ENCODE data around the gene MYO15A. TPM values are rescaled to one million over a fixed set of nuclear protein-coding genes. Genes with fewer than 3 reads are reported as not detected.

MYO15A gene
- total RNA-seq, 2 donors from 2014 or later = 0.65 to 1.4 TPM

DNA sequence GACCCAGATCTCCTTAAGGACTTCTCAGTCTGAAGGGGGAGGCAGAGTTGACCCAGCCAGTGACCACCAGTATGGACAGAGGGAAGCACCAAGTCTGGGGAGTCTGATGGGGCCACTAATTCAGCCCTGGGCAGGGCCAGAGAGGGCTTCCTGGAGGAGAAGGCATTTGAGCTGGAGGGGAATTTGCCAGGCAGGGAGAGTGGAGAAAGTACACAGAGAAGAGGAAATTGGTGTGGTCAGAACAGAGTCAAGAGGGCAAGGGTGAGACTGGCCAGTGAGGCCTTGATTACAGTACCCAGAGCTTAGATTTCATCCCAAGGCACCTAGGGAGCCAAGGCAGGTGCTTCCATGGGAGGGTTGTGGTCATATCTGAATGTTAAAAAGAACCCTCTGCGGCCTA, 36.3 kb downstream of the MYO15A start:
- no peaks in the 10 kb centered on the region for H3K36me3 Mint-ChIP-seq (ENCODE audit: low read depth)
- DNase-seq = no peak
- H3K4me3 Mint-ChIP-seq = no peak overlapping the region
- no peak overlapping the region for H3K27ac Mint-ChIP-seq
- H3K9me3 ChIP-seq (ENCODE audit: control insufficient read depth, low read length, poor library complexity, severe bottlenecking) = no peaks in the 10 kb centered on the region
- H3K4me1 Mint-ChIP-seq = peaks cover 4% of the 10 kb centered on the region
- H3K27me3 Mint-ChIP-seq = peaks cover 7% of the 10 kb centered on the region
- ATAC-seq = no peak

DNA sequence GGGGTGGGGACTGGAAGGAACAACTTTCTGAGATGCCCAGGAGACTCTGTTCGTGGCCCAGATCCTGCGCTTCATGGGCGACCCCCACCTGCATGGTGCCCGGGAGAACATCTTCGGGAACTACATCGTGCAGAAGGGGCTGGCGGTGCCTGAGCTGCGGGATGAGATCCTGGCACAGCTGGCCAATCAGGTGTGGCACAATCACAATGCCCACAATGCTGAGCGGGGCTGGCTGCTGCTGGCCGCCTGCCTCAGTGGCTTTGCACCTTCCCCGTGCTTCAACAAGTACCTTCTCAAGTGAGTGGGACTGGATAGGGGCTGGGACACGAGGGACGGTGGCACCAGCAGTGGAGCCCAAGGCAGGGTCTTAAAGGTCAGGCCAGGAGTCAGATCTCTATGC, 37.3 kb downstream of the MYO15A start:
- Mint-ChIP-seq H3K4me3 (no peak overlapping the region), H3K27ac (no peak overlapping the region), H3K36me3 (ENCODE audit: low read depth) (no peaks in the 10 kb centered on the region), H3K4me1 (peaks cover 4% of the 10 kb centered on the region), H3K27me3 (peaks cover 2% of the 10 kb centered on the region)
- no peaks in the 10 kb centered on the region for H3K9me3 ChIP-seq (ENCODE audit: control insufficient read depth, low read length, poor library complexity, severe bottlenecking)
- ATAC-seq = no peak
- no peak for DNase-seq

DNA sequence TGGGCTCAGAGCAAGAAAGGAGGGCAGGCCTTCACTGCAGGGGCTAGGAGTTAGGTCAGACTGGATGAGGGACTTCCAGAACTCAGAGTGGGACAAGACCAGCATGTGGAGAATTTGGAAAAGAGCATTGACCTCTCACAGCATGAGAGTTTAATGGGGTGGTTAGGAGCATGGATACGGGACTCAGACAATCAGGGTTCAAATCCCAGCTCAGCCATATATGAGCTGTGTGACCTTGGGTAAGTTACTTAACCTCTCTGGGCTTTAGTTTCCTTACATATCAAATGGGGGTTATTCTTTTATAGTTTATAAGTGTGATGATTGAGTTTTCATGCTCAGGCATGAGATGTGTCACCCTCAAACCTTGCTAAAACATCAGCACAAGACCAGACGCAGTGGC, 37.7 kb downstream of the MYO15A start:
- peaks cover 1% of the 10 kb centered on the region for H3K4me1 Mint-ChIP-seq
- no peak for DNase-seq
- H3K4me3 Mint-ChIP-seq = no peak overlapping the region
- H3K36me3 Mint-ChIP-seq (ENCODE audit: low read depth) = no peaks in the 10 kb centered on the region
- no peaks in the 10 kb centered on the region for H3K9me3 ChIP-seq (ENCODE audit: control insufficient read depth, low read length, poor library complexity, severe bottlenecking)
- H3K27ac Mint-ChIP-seq = no peak overlapping the region
- ATAC-seq = no peak
- H3K27me3 Mint-ChIP-seq = peaks cover 5% of the 10 kb centered on the region

DNA sequence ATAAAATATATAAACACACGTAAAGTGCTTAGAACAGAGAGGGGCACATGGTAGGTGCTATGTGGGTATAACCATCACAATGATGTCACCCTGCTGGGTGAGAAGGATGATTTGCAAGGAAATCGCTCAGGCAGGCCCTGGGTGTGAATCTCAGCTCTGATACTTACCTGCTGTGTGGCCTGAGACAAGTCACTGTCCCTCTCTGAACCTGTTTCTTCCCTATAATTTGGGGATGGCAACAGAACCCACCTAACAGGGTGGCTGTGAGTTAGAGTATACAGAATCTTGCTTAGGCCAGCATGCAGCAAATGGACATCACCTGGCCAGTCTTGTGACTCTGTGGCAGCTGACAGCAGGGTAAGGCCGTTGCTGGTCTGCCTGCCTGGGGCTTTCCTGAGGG, 38.4 kb downstream of the MYO15A start:
- no peaks in the 10 kb centered on the region for H3K9me3 ChIP-seq (ENCODE audit: control insufficient read depth, low read length, poor library complexity, severe bottlenecking)
- ATAC-seq (no peak), DNase-seq (no peak)
- H3K27ac Mint-ChIP-seq = no peak overlapping the region
- H3K4me3 Mint-ChIP-seq = no peak overlapping the region
- H3K27me3 Mint-ChIP-seq = peaks cover 5% of the 10 kb centered on the region
- H3K36me3 Mint-ChIP-seq (ENCODE audit: low read depth) = no peaks in the 10 kb centered on the region
- H3K4me1 Mint-ChIP-seq = no peaks in the 10 kb centered on the region

DNA sequence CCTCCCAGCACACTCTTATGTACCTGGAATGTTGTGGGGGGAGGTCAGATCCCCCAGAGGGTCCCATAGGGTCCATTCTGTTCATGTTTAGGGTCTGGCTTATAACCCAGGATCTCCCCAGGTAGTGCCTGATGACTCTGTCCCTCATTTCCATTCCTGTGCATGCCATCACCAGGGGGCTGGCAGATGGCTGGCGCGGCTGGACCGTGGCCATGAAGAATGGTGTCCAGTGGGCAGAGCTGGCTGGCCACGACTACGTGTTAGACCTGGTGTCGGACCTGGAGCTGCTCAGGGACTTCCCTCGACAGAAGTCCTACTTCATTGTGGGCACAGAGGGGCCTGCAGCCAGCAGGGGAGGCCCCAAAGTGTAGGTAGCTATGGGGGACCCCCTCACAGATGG, 40.0 kb downstream of the MYO15A start:
- DNase-seq = no peak
- H3K27ac Mint-ChIP-seq = no peak overlapping the region
- no peak overlapping the region for H3K4me3 Mint-ChIP-seq
- H3K4me1 Mint-ChIP-seq = peaks cover under 1% of the 10 kb centered on the region
- H3K9me3 ChIP-seq (ENCODE audit: control insufficient read depth, low read length, poor library complexity, severe bottlenecking) = no peaks in the 10 kb centered on the region
- ATAC-seq = no peak
- H3K36me3 Mint-ChIP-seq (ENCODE audit: low read depth) = no peaks in the 10 kb centered on the region
- H3K27me3 Mint-ChIP-seq = peaks cover 10% of the 10 kb centered on the region

DNA sequence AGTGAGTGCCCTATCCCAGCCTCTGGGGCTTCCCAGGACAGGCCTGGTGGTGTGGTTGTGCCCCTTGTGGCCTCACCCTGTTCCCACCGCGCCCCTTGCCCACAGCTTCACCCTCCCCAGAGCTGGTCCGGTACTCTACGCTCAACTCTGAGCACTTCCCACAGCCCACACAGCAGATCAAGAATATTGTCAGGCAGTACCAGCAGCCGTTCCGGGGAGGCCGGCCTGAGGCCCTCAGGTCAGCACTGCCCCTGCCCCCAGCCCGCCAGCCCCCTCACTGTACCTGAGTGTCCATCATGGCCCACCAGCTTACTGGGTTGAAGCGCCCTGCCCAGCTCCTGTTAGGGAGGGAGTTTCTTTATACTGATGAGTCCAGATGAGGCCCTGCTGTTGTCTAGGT, 42.7 kb downstream of the MYO15A start:
- no peaks in the 10 kb centered on the region for H3K9me3 ChIP-seq (ENCODE audit: control insufficient read depth, low read length, poor library complexity, severe bottlenecking)
- Mint-ChIP-seq H3K27ac (no peak overlapping the region), H3K36me3 (ENCODE audit: low read depth) (no peaks in the 10 kb centered on the region), H3K4me1 (peaks cover 6% of the 10 kb centered on the region), H3K27me3 (peaks cover 10% of the 10 kb centered on the region), H3K4me3 (no peak overlapping the region)
- DNase-seq (no peak), ATAC-seq (no peak)

DNA sequence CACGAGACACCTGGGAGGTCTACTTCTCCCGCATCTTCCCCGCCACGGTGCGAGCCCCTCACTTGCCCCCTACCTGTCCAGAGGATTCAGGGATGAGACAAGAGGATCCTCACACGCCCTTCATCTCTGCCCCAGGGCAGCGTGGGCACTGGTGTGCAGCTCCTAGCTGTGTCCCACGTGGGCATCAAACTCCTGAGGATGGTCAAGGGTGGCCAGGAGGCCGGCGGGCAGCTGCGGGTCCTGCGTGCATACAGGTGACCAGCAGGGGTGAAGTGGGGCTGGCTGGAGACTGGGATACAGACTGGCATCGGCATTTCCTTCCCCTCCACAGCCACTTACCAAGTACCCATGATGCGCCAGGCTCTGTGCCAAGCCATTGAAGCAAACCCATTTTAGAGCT, 46.6 kb downstream of the MYO15A start:
- H3K9me3 ChIP-seq (ENCODE audit: control insufficient read depth, low read length, poor library complexity, severe bottlenecking) = no peaks in the 10 kb centered on the region
- no peak for DNase-seq
- ATAC-seq = no peak
- Mint-ChIP-seq H3K4me1 (peaks cover 19% of the 10 kb centered on the region), H3K27me3 (peaks cover 10% of the 10 kb centered on the region), H3K27ac (no peak overlapping the region), H3K36me3 (ENCODE audit: low read depth) (no peaks in the 10 kb centered on the region), H3K4me3 (no peak overlapping the region)

DNA sequence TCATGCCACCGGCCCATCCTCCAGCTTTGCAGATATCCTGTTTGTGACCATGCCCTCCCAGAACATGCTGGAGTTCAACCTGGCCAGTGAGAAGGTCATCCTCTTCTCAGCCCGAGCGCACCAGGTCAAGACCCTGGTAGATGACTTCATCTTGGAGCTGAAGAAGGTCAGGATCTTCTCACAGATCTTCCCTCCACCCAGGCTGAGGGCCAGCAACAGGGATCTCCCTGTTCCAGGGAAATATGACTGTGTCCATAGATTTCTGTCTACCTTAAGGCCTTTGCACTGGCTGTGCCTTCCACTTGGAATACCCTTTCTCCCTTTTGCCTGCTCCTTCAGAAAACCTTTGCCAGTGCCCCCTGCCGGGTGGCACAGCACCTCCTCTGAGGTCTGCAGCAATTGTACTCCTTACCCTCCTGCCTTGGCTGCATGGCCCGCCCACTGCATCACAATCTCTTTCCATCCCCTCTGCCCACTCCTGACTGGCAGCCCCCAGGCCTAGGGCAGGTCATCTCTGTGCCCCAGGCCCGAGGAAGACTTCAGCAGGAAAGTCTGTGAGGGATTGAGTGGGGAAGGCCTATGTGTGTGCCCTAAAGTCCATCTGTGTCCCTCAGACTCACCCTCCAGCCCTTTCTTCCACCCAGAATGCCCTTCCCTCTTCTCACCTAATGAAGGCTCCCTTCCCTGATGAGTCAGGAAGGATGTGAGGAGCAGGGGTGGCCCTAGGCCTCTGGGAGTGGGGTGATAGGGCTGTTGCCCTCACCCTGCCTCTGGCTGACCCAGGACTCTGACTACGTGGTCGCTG, 47.8 kb downstream of the MYO15A start:
- Mint-ChIP-seq H3K27me3 (peaks cover 6% of the 10 kb centered on the region), H3K27ac (peak overlapping the region; percentile 37), H3K4me3 (no peak overlapping the region), H3K4me1 (peaks cover 19% of the 10 kb centered on the region), H3K36me3 (ENCODE audit: low read depth) (peaks cover under 1% of the 10 kb centered on the region)
- no peaks in the 10 kb centered on the region for H3K9me3 ChIP-seq (ENCODE audit: control insufficient read depth, low read length, poor library complexity, severe bottlenecking)
- DNase-seq (no peak), ATAC-seq (no peak)

DNA sequence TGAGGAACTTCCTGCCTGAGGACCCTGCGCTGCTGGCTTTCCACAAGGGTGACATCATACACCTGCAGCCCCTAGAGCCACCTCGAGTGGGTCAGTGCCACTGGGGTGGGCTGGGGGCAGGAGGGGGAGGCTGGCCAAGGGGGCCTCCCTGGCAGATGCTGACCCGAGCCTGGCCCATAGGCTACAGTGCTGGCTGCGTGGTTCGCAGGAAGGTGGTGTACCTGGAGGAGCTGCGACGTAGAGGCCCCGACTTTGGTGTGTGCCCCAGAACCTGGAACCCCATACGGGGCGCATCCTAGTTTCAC, 48.4 kb downstream of the MYO15A start:
- H3K27ac Mint-ChIP-seq = peak overlapping the region; percentile 37
- no peak for DNase-seq
- ATAC-seq = no peak
- peaks cover 10% of the 10 kb centered on the region for H3K27me3 Mint-ChIP-seq
- no peak overlapping the region for H3K4me3 Mint-ChIP-seq
- peaks cover 19% of the 10 kb centered on the region for H3K4me1 Mint-ChIP-seq
- no peaks in the 10 kb centered on the region for H3K9me3 ChIP-seq (ENCODE audit: control insufficient read depth, low read length, poor library complexity, severe bottlenecking)
- H3K36me3 Mint-ChIP-seq (ENCODE audit: low read depth) = peaks cover 3% of the 10 kb centered on the region

DNA sequence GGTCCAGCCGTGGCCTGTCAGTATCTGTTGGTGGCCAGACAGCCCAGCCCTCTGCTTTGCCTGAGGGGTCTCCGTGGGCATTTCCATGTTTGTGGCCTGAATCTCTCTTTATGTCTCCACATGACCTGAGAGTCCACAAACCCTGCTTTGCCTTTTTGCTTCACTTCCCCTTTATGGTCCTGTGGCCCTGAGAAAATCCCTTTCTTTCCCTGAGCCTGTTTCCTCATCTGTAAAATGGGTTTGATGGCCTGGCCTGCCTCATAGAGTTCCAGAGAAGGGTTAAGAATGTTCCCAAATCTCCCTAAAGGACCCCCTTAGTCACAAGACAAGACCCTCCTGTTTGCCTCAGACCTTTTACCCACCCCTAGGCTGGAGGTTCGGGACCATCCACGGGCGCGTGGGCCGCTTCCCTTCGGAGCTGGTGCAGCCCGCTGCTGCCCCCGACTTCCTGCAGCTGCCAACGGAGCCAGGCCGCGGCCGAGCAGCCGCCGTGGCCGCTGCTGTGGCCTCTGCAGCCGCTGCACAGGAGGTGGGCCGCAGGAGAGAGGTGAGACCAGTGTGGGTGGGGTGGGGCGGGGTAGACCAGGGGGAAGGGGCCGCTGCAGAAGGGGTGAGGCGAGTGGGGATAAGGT, 48.9 kb downstream of the MYO15A start:
- H3K9me3 ChIP-seq (ENCODE audit: control insufficient read depth, low read length, poor library complexity, severe bottlenecking) = no peaks in the 10 kb centered on the region
- peak overlapping the region; percentile 92 for H3K4me3 Mint-ChIP-seq
- no peak for ATAC-seq

DNA sequence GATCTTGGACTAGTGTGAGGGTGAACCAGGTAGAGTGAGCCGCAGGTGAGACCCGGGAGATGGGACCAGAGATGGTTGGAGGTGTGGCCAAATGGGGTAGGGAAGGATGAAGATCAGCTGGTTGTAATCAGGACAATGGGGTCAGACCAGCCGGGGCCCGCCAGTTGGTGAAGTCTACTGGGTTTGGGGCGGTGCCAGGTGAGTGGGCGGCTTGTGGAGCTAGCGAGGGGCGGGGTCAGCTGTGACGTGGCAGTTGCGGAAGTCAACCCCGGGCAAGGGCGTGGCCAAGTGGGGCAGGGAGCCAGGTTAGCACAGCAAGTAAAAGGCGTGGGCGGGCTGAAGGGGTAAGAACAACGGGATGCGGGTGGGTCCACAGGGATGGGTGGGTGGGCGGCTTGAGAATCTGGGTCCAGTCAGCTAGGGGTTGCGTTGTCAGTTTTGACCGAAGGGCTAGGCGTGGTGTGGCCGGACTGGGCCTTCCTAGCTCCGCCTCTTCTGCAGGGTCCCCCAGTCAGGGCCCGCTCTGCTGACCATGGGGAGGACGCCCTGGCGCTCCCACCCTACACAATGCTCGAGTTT, 49.6 kb downstream of the MYO15A start:
- DNase-seq = peak; percentile 88 to 92 (median 89)
- Mint-ChIP-seq H3K27me3 (peaks cover 5% of the 10 kb centered on the region), H3K4me3 (peak overlapping the region; percentile 92), H3K27ac (peak overlapping the region; percentile 51), H3K4me1 (peaks cover 19% of the 10 kb centered on the region), H3K36me3 (ENCODE audit: low read depth) (peaks cover 3% of the 10 kb centered on the region)
- peak; percentile 95 for ATAC-seq
- H3K9me3 ChIP-seq (ENCODE audit: control insufficient read depth, low read length, poor library complexity, severe bottlenecking) = no peaks in the 10 kb centered on the region

More for the DNA sequence above, 48.9 kb downstream of the MYO15A start:
- no peak for DNase-seq
- Mint-ChIP-seq H3K36me3 (ENCODE audit: low read depth) (peaks cover 3% of the 10 kb centered on the region), H3K27ac (peak overlapping the region; percentile 51), H3K27me3 (peaks cover 10% of the 10 kb centered on the region), H3K4me1 (peaks cover 19% of the 10 kb centered on the region)

DNA sequence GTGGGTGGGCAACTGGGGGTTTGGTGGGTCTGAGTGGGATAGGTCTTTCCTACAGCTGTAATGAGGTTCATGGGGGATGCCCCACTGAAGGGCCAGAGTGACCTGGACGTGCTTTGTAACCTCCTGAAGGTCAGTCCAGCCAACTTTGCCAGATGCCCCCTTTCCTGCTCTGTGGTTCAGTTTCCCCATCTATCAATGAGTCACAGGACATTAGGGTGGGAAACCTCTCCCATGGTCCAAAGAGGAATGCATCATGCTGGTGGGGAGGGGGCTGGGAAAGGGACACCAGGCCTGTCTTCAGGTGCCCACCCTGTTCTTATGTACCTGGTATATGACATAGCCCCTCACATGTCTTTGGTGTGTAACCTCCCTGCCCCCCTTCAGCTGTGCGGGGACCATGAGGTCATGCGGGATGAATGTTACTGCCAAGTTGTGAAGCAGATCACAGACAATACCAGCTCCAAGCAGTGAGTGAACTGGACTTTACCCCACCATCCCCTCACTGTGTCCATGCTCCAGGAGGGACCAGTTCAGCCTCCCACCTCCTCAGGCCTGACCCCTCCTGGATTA, 51.1 kb downstream of the MYO15A start:
- ATAC-seq = no peak
- Mint-ChIP-seq H3K36me3 (ENCODE audit: low read depth) (peaks cover 3% of the 10 kb centered on the region), H3K27me3 (peaks cover 5% of the 10 kb centered on the region), H3K27ac (peak overlapping the region; percentile 67), H3K4me3 (no peak overlapping the region), H3K4me1 (peaks cover 17% of the 10 kb centered on the region)
- no peaks in the 10 kb centered on the region for H3K9me3 ChIP-seq (ENCODE audit: control insufficient read depth, low read length, poor library complexity, severe bottlenecking)
- DNase-seq = no peak

DNA sequence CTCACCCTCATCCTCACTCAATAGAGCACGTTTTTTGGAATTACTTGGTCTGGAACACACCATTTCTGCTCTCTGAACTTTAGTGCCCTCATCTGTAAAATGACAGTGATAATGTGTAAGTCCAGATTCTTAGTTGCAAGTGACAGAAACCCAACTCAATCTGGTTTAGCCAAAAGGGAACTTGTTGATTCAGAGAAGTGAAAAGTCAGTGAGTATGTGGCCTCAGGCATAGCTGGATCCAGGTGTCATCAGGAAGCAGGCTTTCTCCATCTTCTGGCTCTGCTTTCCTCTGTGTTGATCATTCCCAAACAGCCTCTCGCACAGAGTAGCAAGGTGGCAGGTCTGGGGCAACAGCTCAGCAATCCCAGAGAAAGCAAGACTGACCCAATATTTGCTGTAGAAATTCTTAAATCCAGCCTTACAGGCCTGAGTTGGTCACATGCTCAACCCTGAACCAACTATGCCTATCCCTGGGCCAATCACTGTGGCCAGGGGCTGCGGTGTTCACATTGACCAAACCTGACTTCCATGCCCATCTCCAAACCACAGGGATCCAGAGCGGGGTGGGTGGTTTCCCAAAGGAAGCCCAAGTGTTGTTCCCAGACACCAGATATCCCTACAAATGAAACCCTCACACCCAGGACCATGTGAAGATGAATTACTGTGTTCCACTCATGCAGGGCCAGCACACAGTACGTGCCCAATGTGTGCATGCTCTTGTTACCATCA, 51.7 kb downstream of the MYO15A start:
- peaks cover 5% of the 10 kb centered on the region for H3K27me3 Mint-ChIP-seq
- ATAC-seq = no peak

More for the DNA sequence above, 51.7 kb downstream of the MYO15A start:
- H3K27ac Mint-ChIP-seq = peak overlapping the region; percentile 67
- H3K4me3 Mint-ChIP-seq = no peak overlapping the region
- H3K36me3 Mint-ChIP-seq (ENCODE audit: low read depth) = peaks cover 3% of the 10 kb centered on the region
- no peaks in the 10 kb centered on the region for H3K9me3 ChIP-seq (ENCODE audit: control insufficient read depth, low read length, poor library complexity, severe bottlenecking)
- peaks cover 17% of the 10 kb centered on the region for H3K4me1 Mint-ChIP-seq
- DNase-seq = no peak

Measured in T-helper 17 cell (primary cell).